ENCODE data around the gene MINK1.

GRCh38 chr17:4806456-4806776 lies 26.7 kb upstream of the MINK1 start:
- TF ChIP-seq CTCF (conservative IDR thresholded peaks at IDR 0.05), result no peak
- TF ChIP-seq ZFX (IDR thresholded peaks at IDR 0.05), result no peak
